AG10803 (cell line): ENCODE data around the gene CLDN7.

Experiments
- DNase-seq: peaks from one replicate; pipeline ENCODE4 v3.0.0; 2010; ENCODE audit warnings: low read depth
- H3K4me3 ChIP-seq: 2 replicates; pipeline ENCODE4 v1.5.1; 2011; ENCODE audit warnings: mild to moderate bottlenecking, low read length, control low read depth
- TF ChIP-seq, protein P1 (sequence below): conservative IDR thresholded peaks from 2 replicates; pipeline ENCODE4 v1.5.1; 2011; ENCODE audit warnings: mild to moderate bottlenecking, low read length, control low read depth, inconsistent platforms

The CLDN7 gene

DNA sequence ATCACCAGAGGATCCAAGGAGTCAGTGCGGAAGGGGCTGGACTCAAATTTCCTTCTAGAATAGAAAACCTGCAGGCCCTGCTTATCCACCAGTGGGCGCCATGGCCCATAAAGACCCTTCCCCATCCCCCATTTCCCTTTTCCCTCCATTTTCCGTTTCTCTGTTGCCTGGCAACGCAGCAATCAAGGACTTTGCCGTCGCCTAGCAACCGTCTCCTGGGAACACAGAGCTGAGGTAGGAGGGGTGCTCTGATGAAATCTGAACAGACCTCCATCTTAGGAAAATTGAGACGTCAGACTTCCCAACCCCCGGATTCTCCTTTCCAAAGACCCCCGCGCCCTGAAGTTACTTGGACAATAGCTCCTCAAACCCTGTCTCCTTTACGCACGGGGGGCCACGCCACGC, 48.4 kb downstream of the CLDN7 start:
- H3K4me3 ChIP-seq = peak overlapping the region; percentile 68
- TF ChIP-seq, protein P1, sequence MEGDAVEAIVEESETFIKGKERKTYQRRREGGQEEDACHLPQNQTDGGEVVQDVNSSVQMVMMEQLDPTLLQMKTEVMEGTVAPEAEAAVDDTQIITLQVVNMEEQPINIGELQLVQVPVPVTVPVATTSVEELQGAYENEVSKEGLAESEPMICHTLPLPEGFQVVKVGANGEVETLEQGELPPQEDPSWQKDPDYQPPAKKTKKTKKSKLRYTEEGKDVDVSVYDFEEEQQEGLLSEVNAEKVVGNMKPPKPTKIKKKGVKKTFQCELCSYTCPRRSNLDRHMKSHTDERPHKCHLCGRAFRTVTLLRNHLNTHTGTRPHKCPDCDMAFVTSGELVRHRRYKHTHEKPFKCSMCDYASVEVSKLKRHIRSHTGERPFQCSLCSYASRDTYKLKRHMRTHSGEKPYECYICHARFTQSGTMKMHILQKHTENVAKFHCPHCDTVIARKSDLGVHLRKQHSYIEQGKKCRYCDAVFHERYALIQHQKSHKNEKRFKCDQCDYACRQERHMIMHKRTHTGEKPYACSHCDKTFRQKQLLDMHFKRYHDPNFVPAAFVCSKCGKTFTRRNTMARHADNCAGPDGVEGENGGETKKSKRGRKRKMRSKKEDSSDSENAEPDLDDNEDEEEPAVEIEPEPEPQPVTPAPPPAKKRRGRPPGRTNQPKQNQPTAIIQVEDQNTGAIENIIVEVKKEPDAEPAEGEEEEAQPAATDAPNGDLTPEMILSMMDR = peak; percentile 37
- DNase-seq = peak; percentile 71

DNA sequence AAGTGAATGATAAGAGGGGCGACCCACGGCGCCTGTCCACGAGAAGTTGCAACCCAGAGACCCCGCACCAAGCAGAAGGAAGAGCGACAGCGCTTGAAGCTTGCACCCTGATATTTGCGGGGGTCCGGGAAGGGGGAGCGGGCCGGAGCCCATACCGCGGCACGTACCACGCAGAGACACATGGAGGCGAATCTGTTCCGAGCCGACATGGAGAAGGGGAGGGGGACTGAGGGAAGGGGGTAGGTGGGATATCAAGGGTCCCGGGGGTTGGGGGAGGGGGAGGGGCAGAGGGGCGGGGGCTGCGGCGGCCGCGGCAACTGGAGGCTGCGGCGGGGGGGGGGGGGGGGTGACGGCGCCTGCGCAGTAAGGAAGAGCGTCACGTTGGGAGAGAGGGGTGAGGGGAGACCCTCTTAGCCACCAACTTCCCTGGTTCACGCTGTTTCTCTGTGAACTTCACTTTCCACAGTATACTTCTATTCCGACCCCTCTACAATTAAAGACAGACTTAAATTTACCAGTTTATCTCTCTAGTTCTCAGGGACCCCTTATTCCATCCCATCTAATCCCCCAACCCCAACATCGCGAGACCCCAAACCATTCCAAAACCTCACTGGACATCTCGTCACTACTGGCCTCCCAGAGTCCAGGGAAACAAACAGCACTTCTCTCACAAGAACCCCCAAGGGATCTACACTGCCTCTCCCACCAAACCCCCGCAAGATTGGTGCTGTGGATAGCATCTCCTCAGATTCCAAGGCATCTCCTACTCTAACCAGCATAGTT, 50.6 kb downstream of the CLDN7 start:
- TF ChIP-seq, protein P1 = no peak
- H3K4me3 ChIP-seq = no peak overlapping the region
- DNase-seq = no peak
